Measurements from ENCODE around the gene C1QTNF1.

The C1QTNF1 gene

GRCh38 chr17:79039886-79040285 lies 15.9 kb downstream of the C1QTNF1 start:
- no peak for DNase-seq (ENCODE audit: low read depth, low spot score)

- no peak for DNase-seq (ENCODE audit: low read depth, low spot score)
These were observed 17.1 kb downstream of the C1QTNF1 start for GRCh38 chr17:79041041-79041570.

- no peak for DNase-seq (ENCODE audit: low read depth, low spot score)
These were observed 17.9 kb downstream of the C1QTNF1 start for GRCh38 chr17:79041723-79042420.

GRCh38 chr17:79042421-79043190 lies 18.6 kb downstream of the C1QTNF1 start:
- DNase-seq (ENCODE audit: low read depth, low spot score), result peak; percentile 29

GRCh38 chr17:79043191-79043930 lies 19.4 kb downstream of the C1QTNF1 start:
- no peak for DNase-seq (ENCODE audit: low read depth, low spot score)

GRCh38 chr17:79043931-79044320 lies 20.0 kb downstream of the C1QTNF1 start:
- DNase-seq (ENCODE audit: low read depth, low spot score), result no peak

- no peak for DNase-seq (ENCODE audit: low read depth, low spot score)
These were observed 20.5 kb downstream of the C1QTNF1 start for GRCh38 chr17:79044462-79044861.

GRCh38 chr17:79045001-79045729 lies 21.2 kb downstream of the C1QTNF1 start:
- DNase-seq (ENCODE audit: low read depth, low spot score), result no peak

- peak; percentile 33 for DNase-seq (ENCODE audit: low read depth, low spot score)
These were observed 21.9 kb downstream of the C1QTNF1 start for GRCh38 chr17:79045842-79046196.

GRCh38 chr17:79046197-79046915 lies 22.4 kb downstream of the C1QTNF1 start:
- DNase-seq (ENCODE audit: low read depth, low spot score), result no peak

- no peak for DNase-seq (ENCODE audit: low read depth, low spot score)
These were observed 22.9 kb downstream of the C1QTNF1 start for GRCh38 chr17:79046916-79047280.

- no peak for DNase-seq (ENCODE audit: low read depth, low spot score)
These were observed 23.4 kb downstream of the C1QTNF1 start for GRCh38 chr17:79047291-79047920.

- no peak for DNase-seq (ENCODE audit: low read depth, low spot score)
These were observed 24.2 kb downstream of the C1QTNF1 start for GRCh38 chr17:79047923-79048825.

GRCh38 chr17:79048826-79049755 lies 25.1 kb downstream of the C1QTNF1 start:
- no peak for DNase-seq (ENCODE audit: low read depth, low spot score)

GRCh38 chr17:79049821-79050220 lies 25.9 kb downstream of the C1QTNF1 start:
- DNase-seq (ENCODE audit: low read depth, low spot score), result no peak

- no peak for DNase-seq (ENCODE audit: low read depth, low spot score)
These were observed 26.6 kb downstream of the C1QTNF1 start for GRCh38 chr17:79050551-79050950.

GRCh38 chr17:79051306-79051705 lies 27.3 kb downstream of the C1QTNF1 start:
- DNase-seq (ENCODE audit: low read depth, low spot score), result no peak

GRCh38 chr17:79052131-79052530 lies 28.2 kb downstream of the C1QTNF1 start:
- no peak for DNase-seq (ENCODE audit: low read depth, low spot score)

Measured in activated CD4-positive, CD25-positive, alpha-beta regulatory T cell treated with anti-CD3 and anti-CD28 coated beads, Interleukin-2, amount 50 U/mL, for 16 hours (primary cell).